ENCODE measurements around the gene CBARP. TPM values are rescaled to one million over a fixed set of nuclear protein-coding genes. Genes with fewer than 3 reads are reported as not detected.
A peak's percentile ranks its signal among the peaks of the same experiment; 100 is the strongest.
"Not testable (repeated sequence)": the region's sequence is repeated elsewhere in the genome, so short reads cannot be mapped to it uniquely, and the experiment has no call there.

The CBARP gene
- total RNA-seq, 2 donors from 2014 or later: 1.6 to 3.8 TPM

DNA sequence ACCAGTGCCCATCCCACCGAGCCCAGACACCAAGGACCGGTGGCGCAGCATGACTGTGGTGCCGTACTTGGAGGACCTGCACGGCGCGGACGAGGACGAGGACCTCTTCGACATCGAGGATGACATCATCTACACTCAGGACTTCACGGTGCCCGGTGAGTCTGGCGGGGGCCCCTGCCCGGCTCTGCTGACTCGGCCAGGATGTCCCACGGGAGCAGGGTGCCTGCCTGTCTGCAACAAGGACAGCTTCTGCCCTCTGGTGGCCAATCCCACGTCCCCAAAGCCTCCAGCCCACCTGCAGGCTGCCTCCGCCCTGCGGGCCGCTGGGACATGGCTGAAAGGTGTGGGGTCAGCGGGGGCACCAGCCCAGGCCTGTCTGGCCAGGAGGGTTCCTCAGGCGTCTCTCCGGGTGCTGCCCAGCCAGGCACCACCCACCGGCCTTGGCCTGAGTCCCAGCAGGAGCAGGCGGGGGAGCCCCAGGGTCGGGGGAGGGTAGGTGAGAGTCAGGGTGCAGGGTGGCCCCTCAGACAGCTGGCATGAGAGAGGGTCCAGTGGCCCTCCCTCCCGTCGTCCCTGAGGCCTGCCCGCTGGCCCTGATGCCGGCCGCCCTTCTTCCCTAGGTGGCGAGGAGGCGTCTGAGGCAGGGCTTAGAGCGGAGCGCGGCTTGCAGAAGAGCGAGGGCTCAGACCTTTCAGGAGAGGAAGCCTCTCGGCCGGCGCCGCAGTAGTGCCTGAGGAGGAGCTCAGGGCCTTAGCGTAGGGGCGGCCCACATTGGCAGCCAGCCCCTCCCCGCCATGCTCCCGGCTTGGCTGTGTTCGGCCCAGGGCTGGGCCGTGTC, 14.6 kb downstream of the CBARP start:
- DNase-seq (peak; percentile 45), ATAC-seq (no peak)
- intact Hi-C loops (cut with DNase I): no loop called here

DNA sequence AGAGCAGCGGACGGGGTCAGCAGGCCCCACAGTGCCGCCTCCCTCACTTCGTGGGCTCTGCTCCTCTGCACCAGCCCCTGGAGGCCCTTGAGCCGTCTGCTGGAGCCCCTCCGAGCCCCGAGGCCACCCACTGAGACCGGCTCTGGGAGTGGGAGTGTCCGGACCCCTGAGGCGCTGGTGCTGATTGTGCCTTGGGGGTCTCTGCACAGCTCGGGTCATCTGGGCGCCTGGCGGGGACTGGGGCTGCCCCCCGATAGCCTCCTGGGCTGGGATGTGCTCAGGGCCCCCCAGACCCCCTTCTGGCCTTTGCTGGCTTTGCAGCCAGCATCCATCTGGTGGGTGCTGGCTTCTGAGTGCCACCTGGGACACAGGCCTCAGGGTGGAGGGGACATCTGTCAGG, 15.4 kb downstream of the CBARP start:
- ATAC-seq: no peak
- DNase-seq: no peak
- intact Hi-C loops (cut with DNase I): no loop called here

DNA sequence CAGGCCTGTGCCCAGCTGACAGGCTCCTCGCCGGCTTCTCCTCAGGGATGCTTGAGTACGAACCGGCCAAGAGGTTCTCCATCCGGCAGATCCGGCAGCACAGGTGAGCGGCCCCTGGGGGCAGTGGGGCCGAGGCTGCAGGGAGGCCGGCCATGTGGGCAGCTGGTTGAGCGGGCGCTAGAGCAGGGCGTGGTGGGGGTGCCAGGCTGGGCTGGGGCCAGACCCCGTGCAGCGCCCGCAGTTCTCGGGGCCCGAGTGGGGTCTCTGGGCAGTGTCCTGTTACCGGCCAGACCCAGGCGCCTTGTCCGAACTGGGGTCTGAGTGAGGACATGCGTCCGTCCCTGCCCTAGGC, 15.9 kb downstream of the CBARP start:
- intact Hi-C loops (cut with DNase I): no loop called here
- DNase-seq (no peak), ATAC-seq (no peak)

DNA sequence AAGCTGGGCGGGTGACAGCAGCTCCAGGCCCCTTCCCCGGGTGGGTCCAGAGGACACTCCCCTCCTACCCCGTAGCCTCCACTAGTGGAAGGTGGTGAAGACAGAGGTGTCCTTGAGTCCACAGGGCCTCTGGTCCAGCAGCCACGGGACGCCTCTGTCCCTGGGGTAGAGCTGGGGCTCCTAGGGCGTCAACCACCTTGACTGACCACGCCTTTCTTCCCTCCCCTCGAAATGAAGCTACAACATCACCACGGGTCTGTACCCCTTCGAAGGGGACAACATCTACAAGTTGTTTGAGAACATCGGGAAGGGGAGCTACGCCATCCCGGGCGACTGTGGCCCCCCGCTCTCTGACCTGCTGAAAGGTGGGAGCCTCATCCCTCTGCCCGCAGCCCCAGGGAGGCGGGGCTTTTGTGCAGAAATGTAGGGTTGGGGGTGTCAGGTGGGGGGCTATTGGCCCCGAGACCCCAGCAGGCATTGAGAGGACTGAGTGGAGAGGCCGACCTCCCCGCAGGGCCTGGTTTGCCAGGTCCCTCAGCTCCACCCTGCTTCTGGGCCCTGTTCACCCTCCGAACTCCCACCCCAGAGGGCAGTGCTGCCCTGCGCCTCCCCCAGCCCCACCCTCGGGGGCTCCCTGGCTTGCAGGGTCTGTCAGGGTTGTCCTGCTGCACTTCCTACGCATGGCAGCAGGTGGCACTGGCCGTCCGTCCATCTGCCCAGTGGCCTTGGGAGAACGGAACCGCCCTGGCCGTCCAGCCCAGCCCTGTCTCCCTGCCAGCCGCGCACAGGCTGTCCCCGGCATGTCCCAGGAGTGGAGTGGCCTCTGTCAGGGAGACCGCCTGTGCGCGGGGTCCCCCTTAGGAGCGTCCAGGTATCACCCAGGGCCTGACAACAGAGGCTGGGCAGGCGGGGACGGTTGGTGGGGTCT, 16.6 kb downstream of the CBARP start:
- ATAC-seq (peak; percentile 56 to 74), DNase-seq (peak; percentile 83)
- intact Hi-C loops (cut with DNase I): no loop called here

DNA sequence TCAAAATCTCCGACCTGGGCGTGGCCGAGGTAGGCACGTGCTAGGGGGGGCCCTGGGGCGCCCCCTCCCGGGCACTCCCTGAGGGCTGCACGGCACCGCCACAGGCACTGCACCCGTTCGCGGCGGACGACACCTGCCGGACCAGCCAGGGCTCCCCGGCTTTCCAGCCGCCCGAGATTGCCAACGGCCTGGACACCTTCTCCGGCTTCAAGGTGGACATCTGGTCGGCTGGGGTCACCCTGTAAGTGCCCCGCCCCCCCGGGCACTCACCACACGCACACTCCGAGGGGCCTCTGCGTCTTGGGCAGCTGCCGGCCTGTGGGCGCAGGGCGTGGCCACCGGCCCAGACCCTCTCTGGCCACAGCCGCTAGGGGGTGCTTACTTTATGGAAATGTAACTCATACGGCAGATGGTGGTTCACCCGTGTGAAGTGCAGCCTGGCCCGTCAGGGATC, 17.3 kb downstream of the CBARP start:
- ATAC-seq: no peak
- DNase-seq: no peak
- intact Hi-C loops (cut with DNase I): no loop called here

DNA sequence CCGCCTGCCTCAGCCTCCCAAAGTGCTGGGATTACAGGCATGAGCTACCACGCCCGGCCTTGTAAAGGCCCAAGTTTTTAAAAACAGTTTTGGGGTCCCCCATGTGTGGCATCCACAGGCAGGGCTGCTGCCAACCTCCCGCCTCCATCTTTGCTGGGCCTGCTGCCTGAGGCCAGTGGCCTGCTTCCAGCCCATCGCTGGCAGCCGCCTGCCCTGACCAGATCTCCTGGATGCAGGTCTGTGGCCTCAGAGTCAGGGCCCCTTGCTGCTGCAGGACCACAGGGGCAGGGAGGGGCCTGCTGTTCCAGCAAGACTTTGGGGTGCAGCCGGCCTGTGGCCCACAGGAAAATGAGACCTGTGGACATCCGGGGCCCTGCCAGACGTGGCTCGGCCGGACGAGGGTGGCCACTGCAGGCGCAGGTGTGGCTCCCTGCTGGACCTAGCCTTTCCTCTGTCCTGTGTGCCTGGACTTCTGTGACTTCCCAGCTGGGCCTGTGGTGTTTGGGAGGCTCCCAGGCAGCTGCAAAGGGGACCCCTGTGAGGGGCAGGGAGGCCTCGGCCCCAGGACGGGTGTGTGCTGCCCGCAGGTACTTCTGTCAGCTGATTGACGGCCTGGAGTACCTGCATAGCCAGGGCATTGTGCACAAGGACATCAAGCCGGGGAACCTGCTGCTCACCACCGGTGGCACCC, 17.9 kb downstream of the CBARP start:
- DNase-seq: no peak
- ATAC-seq: no peak
- intact Hi-C loops (cut with DNase I): no loop called here

DNA sequence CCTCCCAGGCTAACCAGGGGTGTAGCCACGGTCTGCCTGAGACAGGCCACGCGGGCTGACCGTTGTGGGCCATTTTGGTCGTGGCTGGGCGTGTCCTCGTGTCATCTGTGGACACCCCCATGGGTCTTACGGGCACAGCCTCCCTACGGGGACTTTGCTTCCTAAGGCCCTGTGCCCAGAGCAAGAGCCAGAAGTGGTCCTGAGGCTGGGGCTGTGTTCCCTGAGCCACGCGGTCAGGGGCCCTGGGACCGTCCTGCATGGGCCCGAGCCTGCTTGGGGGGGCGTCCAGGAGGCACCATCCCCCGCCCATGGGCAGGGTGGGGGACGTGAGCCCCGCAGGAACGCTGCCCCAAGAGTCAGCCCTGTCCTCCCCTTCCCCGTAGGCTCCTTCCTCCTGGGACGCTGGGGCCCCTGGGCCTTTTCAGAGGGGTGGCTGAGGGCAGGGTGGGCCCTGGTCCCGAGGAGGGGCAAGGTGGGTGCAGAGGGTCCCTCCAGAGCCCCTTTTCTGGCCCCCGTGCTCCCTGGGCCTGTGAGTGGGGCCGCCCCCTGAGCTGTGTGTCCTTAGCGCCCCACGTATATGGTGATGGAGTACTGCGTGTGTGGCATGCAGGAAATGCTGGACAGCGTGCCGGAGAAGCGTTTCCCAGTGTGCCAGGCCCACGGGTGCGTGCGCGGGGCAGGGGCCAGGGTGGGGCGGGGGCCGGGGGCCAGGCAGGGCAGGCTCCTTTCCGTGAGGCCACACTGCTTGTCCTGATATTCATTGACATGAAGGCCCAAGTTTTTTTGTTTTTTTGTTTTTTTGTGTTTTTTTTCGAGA, 18.8 kb downstream of the CBARP start:
- DNase-seq: no peak
- ATAC-seq: no peak
- intact Hi-C loops (cut with DNase I): no loop called here

DNA sequence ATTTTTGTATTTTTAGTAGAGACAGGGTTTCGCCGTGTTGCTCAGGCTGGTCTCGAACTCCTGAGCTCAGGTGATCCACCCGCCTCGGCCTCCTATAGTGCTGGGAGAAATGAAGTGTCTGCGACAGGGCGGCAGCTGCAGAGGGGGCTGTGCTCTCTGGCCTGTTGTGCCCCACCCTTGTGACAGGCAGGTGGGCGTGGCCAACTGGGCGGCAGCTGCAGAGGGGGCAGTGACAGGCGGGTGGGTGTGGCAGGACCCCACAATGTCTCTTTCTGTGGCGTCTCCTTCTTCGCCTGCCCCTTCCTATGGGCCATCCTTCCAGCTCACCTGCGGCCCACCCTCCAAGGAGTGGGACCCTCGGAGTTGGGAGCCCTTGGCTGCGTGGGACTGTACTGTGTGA, 20.4 kb downstream of the CBARP start:
- DNase-seq (no peak), ATAC-seq (no peak)
- intact Hi-C loops (cut with DNase I): no loop called here

DNA sequence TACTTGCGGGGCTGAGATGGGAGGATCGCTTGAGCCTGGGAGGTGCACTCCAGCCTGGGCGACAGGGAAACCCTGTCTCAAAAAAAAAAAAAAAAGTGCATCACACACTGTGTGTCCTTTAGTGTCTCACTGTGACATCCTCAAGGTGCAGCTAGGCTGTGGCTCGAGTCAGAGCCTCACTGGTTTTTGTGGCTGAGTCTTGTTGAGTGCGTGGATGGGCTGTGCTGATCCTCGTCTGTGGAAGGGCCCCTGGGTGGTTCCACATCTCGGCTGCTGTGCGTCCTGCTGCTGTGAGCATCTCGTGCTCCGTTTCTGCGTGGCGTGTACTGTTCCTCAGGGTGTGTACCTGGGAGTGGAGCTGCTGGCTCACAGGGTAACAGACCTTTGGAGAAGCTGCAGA, 21.0 kb downstream of the CBARP start:
- intact Hi-C loops (cut with DNase I): no loop called here
- no peak for DNase-seq
- ATAC-seq: no peak

DNA sequence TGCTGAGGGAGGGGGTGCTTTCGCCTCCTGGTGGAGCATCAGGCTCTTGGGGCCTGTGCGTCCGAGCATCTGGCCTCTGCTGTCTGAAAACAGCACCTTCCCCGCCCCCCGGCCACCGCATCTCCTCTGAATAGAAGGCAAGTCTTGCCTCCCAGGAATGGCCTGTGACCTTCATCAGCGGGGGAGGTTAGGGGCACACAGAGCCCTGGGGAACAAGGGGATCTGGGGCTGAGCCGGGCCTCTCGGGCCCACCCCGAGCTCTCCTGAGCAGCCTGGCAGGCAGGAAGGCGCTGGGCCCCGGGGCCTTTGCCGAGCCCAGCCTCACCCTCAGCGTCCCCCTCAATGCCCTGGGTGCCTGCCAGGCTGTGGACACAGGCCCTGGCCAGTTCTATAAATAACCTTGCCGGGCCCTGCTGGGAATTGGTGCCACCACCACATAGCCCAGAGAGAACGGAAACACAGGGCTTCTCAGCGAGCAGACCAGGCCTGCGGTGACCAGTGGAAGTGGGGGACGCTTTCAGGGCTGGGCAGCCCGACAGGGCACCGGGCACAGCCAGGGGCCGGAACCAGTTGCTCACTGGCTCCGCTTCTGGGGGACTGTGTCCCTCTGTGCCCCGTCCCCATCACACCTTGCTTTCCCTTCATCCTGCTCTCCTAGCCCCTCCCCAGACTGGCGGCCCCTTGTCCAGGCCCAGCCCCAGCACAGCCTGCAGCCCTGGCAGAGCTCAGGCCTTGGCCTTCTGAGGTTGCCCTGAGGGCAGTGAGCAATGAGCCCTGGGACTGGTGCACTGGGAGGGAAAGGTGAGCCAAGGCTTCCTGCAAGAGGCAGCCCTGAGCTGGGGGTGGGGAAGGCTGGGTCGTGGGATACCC, 22.7 kb downstream of the CBARP start:
- DNase-seq (peak; percentile 77), ATAC-seq (peak; percentile 68 to 75)
- intact Hi-C loops (cut with DNase I): no loop called here

DNA sequence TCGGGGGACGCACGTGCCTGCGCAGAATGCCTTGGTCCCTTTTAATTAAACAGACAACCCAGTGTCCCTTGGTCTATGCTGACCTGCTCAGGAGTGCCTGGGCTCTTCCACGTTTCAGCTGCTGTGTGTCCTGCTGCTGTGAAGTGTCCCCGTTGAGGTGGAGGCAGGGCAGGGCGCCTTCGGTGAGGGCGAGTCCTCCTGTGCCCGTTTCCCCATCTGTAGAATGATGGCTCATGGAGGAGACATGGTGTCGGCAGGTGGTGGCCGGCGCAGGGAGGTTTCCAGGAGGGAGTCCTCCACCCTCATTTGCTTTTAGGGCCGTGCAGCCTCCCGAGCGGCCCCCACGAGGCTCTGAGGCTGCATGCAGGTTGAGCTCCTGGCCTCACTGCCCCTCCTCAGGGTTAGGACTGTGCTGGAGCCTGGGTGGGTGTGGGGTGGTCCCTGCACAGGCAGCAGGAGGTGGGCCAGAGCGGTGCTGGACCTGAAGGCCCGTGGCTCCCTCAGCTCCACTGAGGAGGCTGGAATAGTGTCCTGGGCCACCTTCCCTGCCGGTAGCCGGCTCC, 23.4 kb downstream of the CBARP start:
- DNase-seq: no peak
- ATAC-seq: peak; percentile 0 to 1
- intact Hi-C loops (cut with DNase I): no loop called here

DNA sequence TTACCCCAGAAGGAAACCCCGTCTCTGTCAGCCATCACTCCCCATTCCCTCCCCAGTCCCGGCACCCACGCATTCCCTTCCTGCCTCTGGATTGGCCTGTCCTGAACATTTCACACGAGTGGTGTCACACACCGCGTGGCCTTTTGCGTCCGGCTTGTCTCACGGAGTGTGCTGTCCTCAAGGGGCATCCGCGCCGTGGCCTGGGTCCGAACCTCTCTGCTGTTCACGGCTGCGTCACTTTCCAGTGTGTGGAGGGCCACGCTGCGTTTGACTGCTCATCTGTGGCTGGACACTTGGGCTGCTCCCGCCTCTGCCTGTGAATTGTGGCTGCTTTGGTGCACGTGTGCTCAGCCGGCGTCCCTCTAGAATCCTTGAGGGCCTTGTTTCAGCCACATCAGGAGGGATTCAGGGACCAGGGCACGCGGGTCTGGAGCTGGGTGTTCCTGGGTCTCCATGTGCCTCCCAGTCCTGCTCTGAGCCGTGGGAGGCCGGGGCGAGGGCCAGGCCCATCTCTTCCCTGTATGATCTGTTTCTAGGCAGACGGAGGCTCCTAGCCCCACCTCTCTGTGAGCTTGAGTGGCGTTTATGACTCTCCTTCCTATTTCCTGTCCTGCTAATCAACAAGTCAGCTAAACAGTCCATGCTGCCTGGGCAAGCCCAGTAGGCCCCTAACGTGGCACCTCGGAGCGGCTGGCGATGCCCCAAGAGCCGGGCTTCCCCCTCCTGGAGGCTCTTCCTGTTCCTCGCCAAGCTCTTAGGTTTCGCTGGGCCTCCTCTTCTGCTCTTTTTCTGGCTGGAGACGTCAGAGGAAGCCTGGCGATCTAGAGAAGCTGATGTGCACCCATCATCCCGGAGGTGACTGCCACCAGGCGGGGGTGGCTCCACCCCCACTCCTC, 24.2 kb downstream of the CBARP start:
- ATAC-seq (peak; percentile 55 to 65), DNase-seq (peak; percentile 76)
- intact Hi-C loops (cut with DNase I): no loop called here

DNA sequence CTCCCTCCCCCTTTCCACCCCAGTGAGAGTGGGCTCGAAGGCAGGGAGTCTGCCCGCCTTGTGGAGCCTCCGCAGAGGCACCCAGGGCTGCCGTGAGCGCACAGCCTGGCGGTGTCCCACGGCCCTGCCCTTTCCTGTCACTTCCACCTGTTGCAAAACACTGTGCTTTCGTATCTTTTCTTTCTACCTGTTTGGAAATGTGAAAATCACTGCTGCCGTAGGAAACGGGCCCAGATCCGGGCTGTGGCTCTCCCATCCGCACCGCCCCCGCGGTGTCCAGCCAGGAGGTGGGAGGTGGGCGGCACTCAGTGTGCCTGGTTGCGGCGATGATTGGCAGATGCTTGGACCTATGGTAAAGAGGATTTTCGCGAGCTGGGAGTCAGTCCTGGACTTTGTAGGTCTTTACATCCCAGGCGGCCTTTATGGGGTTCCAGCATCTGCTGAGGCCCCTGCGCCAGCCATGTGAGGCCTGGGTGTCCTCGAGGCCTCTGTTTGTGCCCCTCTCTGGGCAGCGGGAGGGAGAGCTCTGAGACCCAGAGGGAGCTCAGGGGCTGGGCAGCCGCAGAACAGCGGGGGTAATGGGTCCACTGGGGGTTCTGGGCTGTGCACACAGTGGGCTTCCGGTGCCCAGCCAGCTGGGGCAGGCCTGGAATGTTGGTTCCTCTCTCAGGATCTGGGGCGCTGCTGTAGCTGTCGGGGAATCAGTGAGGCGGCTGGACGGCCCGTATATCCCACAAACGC, 26.1 kb downstream of the CBARP start:
- intact Hi-C loops (cut with DNase I): no loop called here
- ATAC-seq: no peak
- DNase-seq: peak; percentile 40

DNA sequence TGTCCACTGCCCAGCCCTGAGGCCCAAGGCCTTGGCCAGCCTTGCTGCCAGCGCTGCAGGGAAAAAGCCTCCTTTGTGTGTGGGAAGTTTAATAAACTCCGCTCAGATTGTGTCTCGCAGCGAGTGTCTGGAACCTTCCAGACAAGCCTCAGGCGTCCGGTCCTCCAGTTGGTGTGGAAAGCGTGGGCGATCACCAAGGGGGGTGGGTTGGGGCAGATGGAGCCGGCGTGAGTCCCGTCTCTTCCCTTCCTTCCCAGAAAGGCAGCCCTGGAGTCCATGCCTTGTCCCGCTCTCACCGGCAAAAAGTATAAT, 27.6 kb downstream of the CBARP start:
- intact Hi-C loops (cut with DNase I): no loop called here
- DNase-seq: no peak
- ATAC-seq: no peak

DNA sequence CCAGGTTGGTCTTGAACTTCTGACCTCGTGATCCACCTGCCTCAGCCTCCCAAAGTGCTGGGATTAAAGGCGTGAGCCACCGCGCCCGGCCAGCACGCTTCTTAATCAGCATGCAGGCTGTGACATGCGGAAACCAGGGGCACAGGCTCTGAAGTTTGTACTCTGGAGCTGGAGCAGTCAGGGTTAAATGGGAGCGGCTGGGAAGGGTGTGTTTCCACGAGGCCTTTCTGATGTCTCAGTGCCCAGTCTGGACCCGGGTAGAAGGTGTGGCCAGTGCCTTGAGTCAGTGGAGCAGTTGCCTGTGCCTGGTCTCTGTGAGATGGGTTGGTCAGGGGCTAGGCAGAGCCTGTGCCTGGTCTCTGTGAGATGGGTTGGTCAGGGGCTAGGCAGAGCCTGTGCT, 29.0 kb downstream of the CBARP start:
- DNase-seq; ATAC-seq; intact Hi-C loops (cut with DNase I): not testable (repeated sequence)

DNA sequence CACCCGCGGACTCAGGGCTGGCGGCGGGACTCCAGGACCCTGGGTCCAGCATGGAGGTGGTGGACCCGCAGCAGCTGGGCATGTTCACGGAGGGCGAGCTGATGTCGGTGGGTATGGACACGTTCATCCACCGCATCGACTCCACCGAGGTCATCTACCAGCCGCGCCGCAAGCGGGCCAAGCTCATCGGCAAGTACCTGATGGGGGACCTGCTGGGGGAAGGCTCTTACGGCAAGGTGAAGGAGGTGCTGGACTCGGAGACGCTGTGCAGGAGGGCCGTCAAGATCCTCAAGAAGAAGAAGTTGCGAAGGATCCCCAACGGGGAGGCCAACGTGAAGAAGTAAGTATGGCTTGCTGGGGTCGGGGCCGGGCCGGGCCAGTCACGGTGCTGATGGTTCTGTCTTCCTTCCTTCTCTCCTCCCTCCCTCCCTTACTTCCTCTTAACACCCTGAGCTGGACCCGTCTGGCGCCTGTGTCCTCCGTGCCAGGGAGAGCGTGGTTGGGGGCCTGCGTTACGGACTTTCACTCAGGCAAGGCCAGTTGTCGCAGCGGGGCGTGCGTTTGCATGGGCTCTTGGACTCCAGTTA, 30.8 kb downstream of the CBARP start:
- intact Hi-C loops (cut with DNase I): no loop called here
- ATAC-seq (peak; percentile 4 to 16), DNase-seq (peak; percentile 37)

All from left cardiac atrium (tissue), 4 donors.